Measurements from ENCODE around the gene SEC31B. TPM values are rescaled to one million over a fixed set of nuclear protein-coding genes. Genes with fewer than 3 reads are reported as not detected.

Gene SEC31B, protein sequence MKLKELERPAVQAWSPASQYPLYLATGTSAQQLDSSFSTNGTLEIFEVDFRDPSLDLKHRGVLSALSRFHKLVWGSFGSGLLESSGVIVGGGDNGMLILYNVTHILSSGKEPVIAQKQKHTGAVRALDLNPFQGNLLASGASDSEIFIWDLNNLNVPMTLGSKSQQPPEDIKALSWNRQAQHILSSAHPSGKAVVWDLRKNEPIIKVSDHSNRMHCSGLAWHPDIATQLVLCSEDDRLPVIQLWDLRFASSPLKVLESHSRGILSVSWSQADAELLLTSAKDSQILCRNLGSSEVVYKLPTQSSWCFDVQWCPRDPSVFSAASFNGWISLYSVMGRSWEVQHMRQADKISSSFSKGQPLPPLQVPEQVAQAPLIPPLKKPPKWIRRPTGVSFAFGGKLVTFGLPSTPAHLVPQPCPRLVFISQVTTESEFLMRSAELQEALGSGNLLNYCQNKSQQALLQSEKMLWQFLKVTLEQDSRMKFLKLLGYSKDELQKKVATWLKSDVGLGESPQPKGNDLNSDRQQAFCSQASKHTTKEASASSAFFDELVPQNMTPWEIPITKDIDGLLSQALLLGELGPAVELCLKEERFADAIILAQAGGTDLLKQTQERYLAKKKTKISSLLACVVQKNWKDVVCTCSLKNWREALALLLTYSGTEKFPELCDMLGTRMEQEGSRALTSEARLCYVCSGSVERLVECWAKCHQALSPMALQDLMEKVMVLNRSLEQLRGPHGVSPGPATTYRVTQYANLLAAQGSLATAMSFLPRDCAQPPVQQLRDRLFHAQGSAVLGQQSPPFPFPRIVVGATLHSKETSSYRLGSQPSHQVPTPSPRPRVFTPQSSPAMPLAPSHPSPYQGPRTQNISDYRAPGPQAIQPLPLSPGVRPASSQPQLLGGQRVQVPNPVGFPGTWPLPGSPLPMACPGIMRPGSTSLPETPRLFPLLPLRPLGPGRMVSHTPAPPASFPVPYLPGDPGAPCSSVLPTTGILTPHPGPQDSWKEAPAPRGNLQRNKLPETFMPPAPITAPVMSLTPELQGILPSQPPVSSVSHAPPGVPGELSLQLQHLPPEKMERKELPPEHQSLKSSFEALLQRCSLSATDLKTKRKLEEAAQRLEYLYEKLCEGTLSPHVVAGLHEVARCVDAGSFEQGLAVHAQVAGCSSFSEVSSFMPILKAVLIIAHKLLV
- total RNA-seq (1 to 10 TPM; 5.4 to 9.6 (median 7.0) TPM), polyA plus RNA-seq (10 to 100 TPM in 1 of 2 donors, 1 to 10 TPM in 1; 1.9 to 11.5 TPM)
- long read RNA-seq, donor 1, partial matches to known transcripts: 0 of 3 reads
- long read RNA-seq, donor 1, other reads (novel, unspliced or antisense): 2 of 3 reads
- long read RNA-seq, donor 2, partial matches to known transcripts: 3 of 15 reads
- long read RNA-seq, donor 2, other reads (novel, unspliced or antisense): 12 of 15 reads
- long read RNA-seq, donor 3, partial matches to known transcripts: 1 of 2 reads
- long read RNA-seq, donor 3, other reads (novel, unspliced or antisense): 1 of 2 reads

DNA sequence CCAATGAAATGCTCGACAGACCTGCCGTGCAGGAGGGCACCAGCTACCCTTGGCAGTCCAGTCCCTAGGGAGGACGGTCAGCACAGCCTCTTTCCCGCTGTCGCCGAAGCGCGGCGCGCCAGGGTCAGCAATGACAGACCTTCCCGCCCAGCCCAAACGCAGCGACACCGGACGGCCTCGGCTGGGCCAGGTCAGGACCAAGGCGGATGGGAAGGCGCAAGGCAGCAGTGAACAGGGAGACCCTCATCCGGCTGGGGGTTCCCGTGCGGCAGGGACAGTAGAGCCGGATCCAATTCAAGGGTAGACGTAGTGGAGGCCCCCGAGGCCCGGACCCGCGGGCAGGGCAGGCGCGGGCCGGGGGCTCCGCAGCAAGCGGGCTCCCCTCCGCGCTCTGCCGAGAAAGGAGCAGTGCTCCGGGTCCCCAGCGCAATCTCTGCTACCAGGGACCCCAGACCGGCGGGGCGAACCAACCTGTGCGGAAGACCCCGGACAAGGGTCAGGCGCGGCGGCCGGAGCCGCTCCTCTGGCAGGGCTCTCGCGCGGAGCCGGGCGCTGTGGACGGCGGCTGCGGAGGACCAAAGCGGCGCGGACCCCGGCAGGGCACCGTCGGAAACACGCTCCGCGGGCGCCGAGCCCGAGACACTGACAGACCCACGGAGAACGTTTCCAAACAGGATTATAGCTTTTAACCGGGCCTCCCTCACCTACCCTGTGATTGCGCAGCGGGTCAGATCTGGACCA lies at the start of gene SEC31B:
Gene SEC31B (minus strand): TSS at position 551 of the 741 bp plus-strand sequence. CDS start 2,909 bp downstream, outside the sequence.
- Histone ChIP-seq H3K27ac (peak within 1 kb of the TSS in 10 of 12 donors; percentile 36 to 75 (median 61)), H3K9me3 (no peaks in the 10 kb centered on the region), H3K4me3 (peak within 1 kb of the TSS; percentile 52 to 82 (median 60)), H3K36me3 (peaks cover 0 to 37% (median 24%) of the 10 kb centered on the region in 9 donors), H3K27me3 (peaks cover 0 to 5% (median 0%) of the 10 kb centered on the region in 9 donors), H3K4me1 (peaks cover 0 to 18% (median 10%) of the 10 kb centered on the region in 12 donors)
- TF ChIP-seq, protein P1, sequence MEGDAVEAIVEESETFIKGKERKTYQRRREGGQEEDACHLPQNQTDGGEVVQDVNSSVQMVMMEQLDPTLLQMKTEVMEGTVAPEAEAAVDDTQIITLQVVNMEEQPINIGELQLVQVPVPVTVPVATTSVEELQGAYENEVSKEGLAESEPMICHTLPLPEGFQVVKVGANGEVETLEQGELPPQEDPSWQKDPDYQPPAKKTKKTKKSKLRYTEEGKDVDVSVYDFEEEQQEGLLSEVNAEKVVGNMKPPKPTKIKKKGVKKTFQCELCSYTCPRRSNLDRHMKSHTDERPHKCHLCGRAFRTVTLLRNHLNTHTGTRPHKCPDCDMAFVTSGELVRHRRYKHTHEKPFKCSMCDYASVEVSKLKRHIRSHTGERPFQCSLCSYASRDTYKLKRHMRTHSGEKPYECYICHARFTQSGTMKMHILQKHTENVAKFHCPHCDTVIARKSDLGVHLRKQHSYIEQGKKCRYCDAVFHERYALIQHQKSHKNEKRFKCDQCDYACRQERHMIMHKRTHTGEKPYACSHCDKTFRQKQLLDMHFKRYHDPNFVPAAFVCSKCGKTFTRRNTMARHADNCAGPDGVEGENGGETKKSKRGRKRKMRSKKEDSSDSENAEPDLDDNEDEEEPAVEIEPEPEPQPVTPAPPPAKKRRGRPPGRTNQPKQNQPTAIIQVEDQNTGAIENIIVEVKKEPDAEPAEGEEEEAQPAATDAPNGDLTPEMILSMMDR (IDR thresholded peaks at IDR 0.05): no peak
- peak in 1 of 2 donors; percentile 25 for TF ChIP-seq POLR2A (IDR thresholded peaks at IDR 0.05)
- intact Hi-C loops (cut with DNase I): loop anchor here in 9 of 10 donors (2.0 to 10.0 kb wide), 8 partner anchors 37 to 215 kb away; partner anchors contain the start of gene PKD2L1 (in 1 of the 9)
- peak; percentile 44 to 73 (median 60) for DNase-seq
- ATAC-seq: peak; percentile 77 to 89 (median 80)
- WGBS, 4 donors: 6 to 13% (median 7%) methylated on average over 30 to 72 of the region's 72 CpGs

DNA sequence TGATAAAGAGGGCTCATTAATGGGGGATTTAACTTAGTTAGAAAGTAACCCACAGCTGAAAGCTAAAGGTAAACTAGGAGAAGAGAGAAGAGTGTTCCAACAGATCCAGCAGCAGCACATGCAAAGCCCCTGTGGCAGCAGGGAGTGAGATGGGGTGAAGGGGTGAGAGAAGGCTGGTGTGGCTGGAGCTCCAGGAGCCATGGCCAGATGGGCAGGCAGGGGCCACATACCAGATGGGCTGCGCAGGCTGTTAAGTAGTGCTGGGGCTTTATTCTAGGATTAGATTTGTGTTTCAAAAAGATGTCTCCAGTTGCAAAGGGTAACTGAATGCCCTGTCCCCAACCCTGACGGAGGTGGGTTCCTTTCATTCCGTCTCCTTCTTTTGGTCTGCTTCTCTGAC lies 49.3 kb upstream of the SEC31B start:
- TF ChIP-seq, protein P1 (IDR thresholded peaks at IDR 0.05): no peak
- no peak for TF ChIP-seq POLR2A (IDR thresholded peaks at IDR 0.05)
- no peaks in the 10 kb centered on the region for H3K9me3 ChIP-seq
- H3K27me3 ChIP-seq: peaks cover 13 to 92% (median 53%) of the 10 kb centered on the region in 9 donors
- H3K4me1 ChIP-seq: no peaks in the 10 kb centered on the region
- no peak for DNase-seq
- no peaks in the 10 kb centered on the region for H3K36me3 ChIP-seq
- ATAC-seq: no peak
- no peak overlapping the region for H3K27ac ChIP-seq
- intact Hi-C loops (cut with DNase I): loop anchor here in 6 of 10 donors (5.0 to 10.0 kb wide), 3 partner anchors 168 to 306 kb away; partner anchors contain the start of gene PAX2 (in 4 of the 6)
- 77 to 88% (median 86%) methylated on average over 3 of the region's 3 CpGs for WGBS, 4 donors
- H3K4me3 ChIP-seq: no peak overlapping the region

DNA sequence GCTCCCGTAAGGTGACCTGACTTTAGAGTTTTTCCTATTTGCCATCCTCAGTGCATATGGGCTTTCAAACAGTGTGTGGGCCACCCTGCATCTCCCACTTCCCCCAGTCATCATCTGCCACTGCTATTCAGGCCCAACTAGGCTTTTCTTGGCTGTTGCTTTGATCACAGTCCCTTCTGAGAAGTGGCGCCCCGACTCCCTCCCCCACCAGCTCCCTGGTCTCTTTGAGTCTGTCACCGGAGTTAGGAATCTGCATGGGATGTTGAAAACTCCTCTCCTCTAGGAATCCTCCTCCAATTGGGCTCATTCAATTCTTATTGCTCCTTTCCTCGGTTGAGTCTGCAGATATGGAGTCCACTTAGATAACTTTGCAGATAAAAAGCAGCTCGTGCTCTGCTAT lies 48.2 kb upstream of the SEC31B start:
- no peaks in the 10 kb centered on the region for H3K9me3 ChIP-seq
- H3K4me3 ChIP-seq: no peak overlapping the region
- H3K4me1 ChIP-seq: peaks cover 0 to 1% (median 0%) of the 10 kb centered on the region in 12 donors
- WGBS, 4 donors: 12 to 21% (median 16%) methylated on average over 6 of the region's 6 CpGs
- intact Hi-C loops (cut with DNase I): loop anchor here in 6 of 10 donors (5.0 to 10.0 kb wide), 3 partner anchors 169 to 307 kb away; partner anchors contain the start of gene PAX2 (in 4 of the 6)
- DNase-seq (no peak), ATAC-seq (no peak)
- H3K36me3 ChIP-seq: no peaks in the 10 kb centered on the region
- H3K27ac ChIP-seq: no peak overlapping the region
- TF ChIP-seq POLR2A (IDR thresholded peaks at IDR 0.05): no peak
- TF ChIP-seq, protein P1 (IDR thresholded peaks at IDR 0.05): no peak
- peaks cover 13 to 92% (median 64%) of the 10 kb centered on the region in 9 donors for H3K27me3 ChIP-seq
